NB4 (cell line): ENCODE results near the gene GPX3.

Experiments used
- MYC ChIP-seq: IDR thresholded peaks from 2 replicates; pipeline ENCODE4 v1.6.1; 2011; ENCODE audit warnings: low read depth, low read length
- POLR2A ChIP-seq: IDR thresholded peaks from 2 replicates; pipeline ENCODE4 v1.6.1; 2011; ENCODE audit warnings: mild to moderate bottlenecking; ENCODE audit not compliant: insufficient read length; ENCODE audit errors: extremely low read depth
- TF ChIP-seq, protein P1 (sequence below): IDR thresholded peaks from one replicate; pipeline ENCODE4 v1.5.1; 2012; ENCODE audit warnings: low read depth, low read length
- TF ChIP-seq, protein P2 (sequence below): IDR thresholded peaks from 2 replicates; pipeline ENCODE4 v1.6.1; 2011; ENCODE audit warnings: low read depth, low read length

DNA sequence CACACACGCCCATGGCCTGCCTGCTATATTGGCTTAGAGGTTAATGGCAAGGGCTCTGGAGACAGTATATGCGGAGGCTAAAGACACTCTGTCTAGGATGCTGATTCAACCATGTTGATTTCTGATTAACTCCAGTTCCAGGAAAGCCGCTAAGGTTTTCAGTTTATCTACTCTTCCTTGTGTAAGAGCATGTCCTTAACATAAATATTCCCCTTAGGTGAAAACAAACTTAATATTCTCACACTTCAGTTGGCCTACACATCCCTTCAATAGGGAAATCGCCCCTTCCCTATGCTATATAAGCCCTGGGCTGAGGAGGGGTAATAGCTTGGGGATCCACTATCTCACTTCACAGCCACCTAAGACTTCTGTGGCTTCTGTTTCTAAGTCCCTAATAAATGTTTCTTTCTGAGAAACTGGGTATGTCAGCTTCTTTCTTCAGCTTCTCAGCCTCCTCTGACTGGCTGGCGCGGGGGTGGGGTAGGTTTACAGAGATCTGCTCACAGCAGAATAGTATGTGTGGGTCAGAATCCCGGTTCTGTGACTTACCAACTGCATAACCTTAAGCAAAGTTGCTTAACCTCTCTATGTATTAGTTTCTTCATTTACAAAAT, 4.3 kb upstream of the GPX3 start:
- TF ChIP-seq POLR2A (no peak), MYC (no peak)
- TF ChIP-seq, protein P1, sequence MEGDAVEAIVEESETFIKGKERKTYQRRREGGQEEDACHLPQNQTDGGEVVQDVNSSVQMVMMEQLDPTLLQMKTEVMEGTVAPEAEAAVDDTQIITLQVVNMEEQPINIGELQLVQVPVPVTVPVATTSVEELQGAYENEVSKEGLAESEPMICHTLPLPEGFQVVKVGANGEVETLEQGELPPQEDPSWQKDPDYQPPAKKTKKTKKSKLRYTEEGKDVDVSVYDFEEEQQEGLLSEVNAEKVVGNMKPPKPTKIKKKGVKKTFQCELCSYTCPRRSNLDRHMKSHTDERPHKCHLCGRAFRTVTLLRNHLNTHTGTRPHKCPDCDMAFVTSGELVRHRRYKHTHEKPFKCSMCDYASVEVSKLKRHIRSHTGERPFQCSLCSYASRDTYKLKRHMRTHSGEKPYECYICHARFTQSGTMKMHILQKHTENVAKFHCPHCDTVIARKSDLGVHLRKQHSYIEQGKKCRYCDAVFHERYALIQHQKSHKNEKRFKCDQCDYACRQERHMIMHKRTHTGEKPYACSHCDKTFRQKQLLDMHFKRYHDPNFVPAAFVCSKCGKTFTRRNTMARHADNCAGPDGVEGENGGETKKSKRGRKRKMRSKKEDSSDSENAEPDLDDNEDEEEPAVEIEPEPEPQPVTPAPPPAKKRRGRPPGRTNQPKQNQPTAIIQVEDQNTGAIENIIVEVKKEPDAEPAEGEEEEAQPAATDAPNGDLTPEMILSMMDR = no peak
- TF ChIP-seq, protein P2, sequence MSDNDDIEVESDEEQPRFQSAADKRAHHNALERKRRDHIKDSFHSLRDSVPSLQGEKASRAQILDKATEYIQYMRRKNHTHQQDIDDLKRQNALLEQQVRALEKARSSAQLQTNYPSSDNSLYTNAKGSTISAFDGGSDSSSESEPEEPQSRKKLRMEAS = no peak
